Heart left ventricle (tissue), 16 donors: ENCODE data around the gene DPYSL5. TPM values are rescaled to one million over a fixed set of nuclear protein-coding genes. Genes with fewer than 3 reads are reported as not detected.

Source experiments
- ATAC-seq, 4 donors: fragments of 200-7000 bp; cut with Tn5 transposase; one replicate each; pipeline ENCODE4 v1.9.1; 2020 to 2022; ENCODE audit warnings: moderate library complexity in 4 of 4, mild to moderate bottlenecking in 3 of 4, moderate number of reproducible peaks in 1 of 4
- DNase-seq, 5 donors: peaks; one replicate each; pipeline ENCODE4 v3.0.0-alpha.2; 2020
- H3K27ac ChIP-seq, 12 donors: fragments of 200-600 bp; sonication (generic) in 4 of 12; one replicate each; pipeline versions ENCODE4 v1.5.0 to v1.8.0; 2016 to 2022; ENCODE audit warnings: mild to moderate bottlenecking in 2 of 12
- H3K27me3 ChIP-seq, 9 donors: fragments of 200-600 bp; sonication (generic) in 2 of 9; one replicate each; pipeline versions ENCODE4 v1.5.1 to v1.8.0; 2016 to 2022; ENCODE audit warnings: mild to moderate bottlenecking in 3 of 9
- H3K36me3 ChIP-seq, 9 donors: fragments of 200-600 bp; sonication (generic) in 2 of 9; one replicate each; pipeline versions ENCODE4 v1.5.0 to v1.8.0; 2018 to 2022; ENCODE audit warnings: mild to moderate bottlenecking in 2 of 9
- H3K4me1 ChIP-seq, 12 donors: fragments of 200-600 bp; sonication (generic) in 4 of 12; one replicate each; pipeline versions ENCODE4 v1.5.0 to v1.8.0; 2016 to 2022; ENCODE audit warnings: mild to moderate bottlenecking in 3 of 12
- H3K4me3 ChIP-seq, 12 donors: fragments of 200-600 bp; sonication (generic) in 4 of 12; one replicate each; pipeline versions ENCODE4 v1.5.0 to v1.8.0; 2017 to 2022; ENCODE audit warnings: mild to moderate bottlenecking in 9 of 12, moderate library complexity in 4 of 12
- H3K9me3 ChIP-seq, 12 donors: fragments of 200-600 bp; sonication (generic) in 4 of 12; one replicate each; pipeline versions ENCODE4 v1.5.0 to v1.8.0; 2016 to 2022; ENCODE audit warnings: mild to moderate bottlenecking in 1 of 12
- CTCF ChIP-seq, 12 donors: fragments of 200-600 bp; sonication (generic) in 4 of 12; IDR thresholded peaks; one replicate each; pipeline versions ENCODE4 v1.5.0 to v1.8.0; 2018 to 2022; ENCODE audit warnings: antibody characterized with exemption in 12 of 12, mild to moderate bottlenecking in 5 of 12
- POLR2A ChIP-seq, 2 donors: fragments of 450-650 bp; IDR thresholded peaks; one replicate each; pipeline ENCODE4 v1.6.1; 2017; ENCODE audit warnings: antibody characterized with exemption in 2 of 2, mild to moderate bottlenecking in 2 of 2, moderate library complexity in 2 of 2
- WGBS, 4 donors: extraction: QIAGEN DNeasy Blood & Tissue Kit in 2 of 4; methylation state at CpG; one replicate each; pipeline versions ENCODE4 v1.1.5 to v1.1.7; 2013 to 2018; 5-methylcytosine and 5-hydroxymethylcytosine counted together
- intact Hi-C, 10 donors: fragments of 100-400 bp; cut with DNase I; formaldehyde crosslinking; loops; one replicate each; pipeline versions ENCODE4 v1.11.1 to v1.14.2; 2022
- polyA plus RNA-seq, 2 donors: library from polyadenylated mRNA; stranded (reverse); fragments of 200-250 nt; gene quantifications; one replicate each; pipeline ENCODE4 v1.2.3, GENCODE V29; 2013
- total RNA-seq, 9 donors: library from RNA; depleted of rRNA in 2 of 9; stranded (reverse); fragments of >200 nt in 2 of 9; fragmentation: NEBNext Ultra II Directional in 3 of 9; extraction: Animal tissue kit (Norgen Biotek cat#: 25700) in 3 of 9; gene quantifications; one replicate each; pipeline versions ENCODE4 v1.1.0 to v1.2.4, GENCODE V29; 2016 to 2023
- donor health status: ischemic (EF 13 %, LVEDD 7.1; RV severe dilation, severe dysfunction).
- donor health status: healthy with polysubstance abuse.
- donor health status: DM: no; HTN: yes; CAD: no.
- donor health status: DM: no; HTN: no; CAD: no.
- donor health status: ischemic (EF 25% LVEDD 6.9; RV normal size, moderate dysfunction).
- donor health status: ischemic (EF 25% LVEDD 5.7; RV mildly dilated, moderate dysfunction).
- donor health status: healthy.
- donor health status: DM: yes; HTN: yes; CAD: no.
- donor health status: ischemic (EF 35%, LVEDD 5.7; RV mildly dilated, moderate dysfunction).
- donor health status: nonischemic (EF 11% LVEDD 7.7; RV severe dilation, severe dysfunction).
- donor health status: DM: yes; HTN: yes; CAD: no.
- donor health status: PGD.
- donor health status: ischemic (EF 29% LVEDD 5.4; RV normal size, mild dysfunction).
- donor health status: nonischemic (EF 23%, LVEDD 6.1; RV moderate dilation, normal function).

The DPYSL5 gene
- total and polyA plus RNA-seq, 11 donors = 0.06 to 0.13 TPM; not detected in 9

DNA sequence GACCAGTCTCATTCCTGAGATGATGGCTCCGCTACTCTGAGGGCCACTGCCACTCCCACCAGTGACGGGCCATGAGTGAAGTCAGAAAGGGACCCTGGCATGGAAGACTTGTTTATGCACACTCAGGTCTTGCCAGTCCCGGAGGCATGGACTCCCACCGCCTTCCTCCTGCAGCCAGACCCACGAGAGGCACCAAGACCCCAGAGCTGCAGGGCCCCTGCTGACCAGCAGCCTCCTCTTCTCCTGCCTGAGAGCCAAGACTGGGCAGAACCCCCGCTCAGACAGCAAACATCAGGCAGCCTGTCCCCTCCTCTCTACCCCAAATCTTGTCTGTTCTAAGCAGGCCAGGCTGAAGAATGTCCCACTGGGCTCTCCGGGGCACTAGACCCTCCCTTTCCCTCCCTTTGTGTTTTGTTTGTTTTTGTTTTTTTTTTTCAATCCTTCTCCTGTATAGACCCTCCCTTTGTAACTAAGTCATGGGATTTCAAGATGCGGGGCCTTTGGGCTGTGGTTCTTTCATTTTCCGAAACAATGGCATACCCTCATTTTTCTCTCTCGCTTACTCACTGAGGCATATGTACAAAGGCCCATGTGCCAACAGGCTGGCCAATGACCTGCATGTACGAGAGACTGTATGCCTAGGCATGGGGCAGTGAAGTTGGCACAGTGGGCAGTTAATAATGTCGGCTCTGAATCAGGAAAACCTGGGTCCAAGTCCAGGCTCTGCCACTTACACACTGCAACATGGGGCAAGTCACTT lies 98.2 kb downstream of the DPYSL5 start:
- 82 to 90% (median 84%) methylated on average over 12 of the region's 12 CpGs for WGBS, 4 donors
- peaks cover 0 to 27% (median 3%) of the 10 kb centered on the region in 9 donors for H3K27me3 ChIP-seq
- intact Hi-C loops = loop anchor here in 1 of 10 donors (2.0 kb wide), 1 partner anchor 99 kb away; no protein-coding TSS in a partner anchor

GRCh38 chr2:26946841-26947784 lies 99.2 kb downstream of the DPYSL5 start:
- Histone ChIP-seq H3K27me3 (peaks cover 0 to 26% (median 3%) of the 10 kb centered on the region in 9 donors), H3K36me3 (no peaks in the 10 kb centered on the region), H3K4me3 (peak overlapping the region in 6 of 12 donors; percentile 5 to 43 (median 18)), H3K27ac (no peak overlapping the region), H3K4me1 (peaks cover 0 to 12% (median 8%) of the 10 kb centered on the region in 12 donors), H3K9me3 (no peaks in the 10 kb centered on the region)
- TF ChIP-seq CTCF (IDR thresholded peaks at IDR 0.05) (peak in 2 of 12 donors; percentile 22 to 27), POLR2A (IDR thresholded peaks at IDR 0.05) (no peak)
- peak; percentile 67 to 90 (median 76) for ATAC-seq
- intact Hi-C loops = loop anchor here in 1 of 10 donors (2.0 kb wide), 1 partner anchor 100 kb away; no protein-coding TSS in a partner anchor
- DNase-seq = peak; percentile 64 to 86 (median 72)
- WGBS, 4 donors = 45 to 58% (median 52%) methylated on average over 29 to 34 of the region's 34 CpGs

More for the DNA sequence above, 98.2 kb downstream of the DPYSL5 start:
- no peak overlapping the region for H3K4me3 ChIP-seq
- ATAC-seq (no peak), DNase-seq (no peak)
- H3K27ac ChIP-seq = no peak overlapping the region
- no peaks in the 10 kb centered on the region for H3K36me3 ChIP-seq
- no peaks in the 10 kb centered on the region for H3K9me3 ChIP-seq
- peaks cover 0 to 12% (median 8%) of the 10 kb centered on the region in 12 donors for H3K4me1 ChIP-seq
- no peak for TF ChIP-seq CTCF (IDR thresholded peaks at IDR 0.05)

GRCh38 chr2:26948800-26949199 lies 100.9 kb downstream of the DPYSL5 start:
- ATAC-seq = no peak
- DNase-seq = no peak
- Histone ChIP-seq H3K4me3 (no peak overlapping the region), H3K4me1 (peaks cover 0 to 12% (median 8%) of the 10 kb centered on the region in 12 donors), H3K27ac (no peak overlapping the region), H3K9me3 (no peaks in the 10 kb centered on the region), H3K36me3 (no peaks in the 10 kb centered on the region), H3K27me3 (peaks cover 0 to 15% (median 3%) of the 10 kb centered on the region in 9 donors)
- intact Hi-C loops = no loop called here
- no peak for TF ChIP-seq CTCF (IDR thresholded peaks at IDR 0.05)
- no peak for TF ChIP-seq POLR2A (IDR thresholded peaks at IDR 0.05)
- WGBS, 4 donors = 83 to 90% (median 88%) methylated on average over 3 of the region's 3 CpGs
